GM21723 (cell line): ENCODE results near the gene CIRBP.

Experiments
- ATAC-seq: cut with Tn5 transposase; IDR thresholded peaks from one replicate; pipeline ENCODE4 v1.9.1; 2021; ENCODE audit warnings: mild to moderate bottlenecking, moderate library complexity; ENCODE audit not compliant: unreplicated experiment

Gene CIRBP

GRCh38 chr19:1266916-1267476 is 2.1 kb upstream of the CIRBP start:
- peak; percentile 18 for ATAC-seq

GRCh38 chr19:1267477-1268225 is 1.5 kb upstream of the CIRBP start:
- ATAC-seq = no peak

GRCh38 chr19:1268226-1269064 is 687 bp upstream of the CIRBP start:
- ATAC-seq = no peak

GRCh38 chr19:1269478-1270212 is 513 bp downstream of the CIRBP start:
- peak; percentile 22 for ATAC-seq

- no peak for ATAC-seq
Observed at GRCh38 chr19:1270213-1270853, 1.2 kb downstream of the CIRBP start.

- ATAC-seq = no peak
Observed at GRCh38 chr19:1270854-1271527, 1.9 kb downstream of the CIRBP start.

GRCh38 chr19:1271528-1272422 is 2.6 kb downstream of the CIRBP start:
- ATAC-seq = no peak

- no peak for ATAC-seq
Observed at GRCh38 chr19:1272423-1273262, 3.5 kb downstream of the CIRBP start.

- no peak for ATAC-seq
Observed at GRCh38 chr19:1273263-1274041, 4.3 kb downstream of the CIRBP start.

- ATAC-seq = no peak
Observed at GRCh38 chr19:1274081-1274851, 5.1 kb downstream of the CIRBP start.

GRCh38 chr19:1274852-1275259 is 5.7 kb downstream of the CIRBP start:
- ATAC-seq = no peak

GRCh38 chr19:1275260-1275975 is 6.3 kb downstream of the CIRBP start, which contains the start of gene FAM174C:
Gene FAM174C (plus strand): TSS chr19:1275530. CDS start chr19:1275550, 20 bp downstream.
- peak; percentile 70 for ATAC-seq

GRCh38 chr19:1275976-1276627 is 7.0 kb downstream of the CIRBP start:
- no peak for ATAC-seq

GRCh38 chr19:1276628-1277022 is 7.5 kb downstream of the CIRBP start:
- no peak for ATAC-seq

- ATAC-seq = no peak
Observed at GRCh38 chr19:1277061-1277460, 7.9 kb downstream of the CIRBP start.
